ENCODE results near the gene ARMC8. TPM values are rescaled to one million over a fixed set of nuclear protein-coding genes. Genes with fewer than 3 reads are reported as not detected.

ARMC8 gene
- total and polyA plus RNA-seq, 10 donors, result 13.7 to 95.0 (median 62.2) TPM

- H3K4me1 ChIP-seq, result no peaks in the 10 kb centered on the region
- H3K9me3 ChIP-seq, result no peaks in the 10 kb centered on the region
- H3K36me3 ChIP-seq, result peaks cover 0 to 87% (median 18%) of the 10 kb centered on the region in 6 donors
- WGBS, 5 donors, result 88 to 95% (median 92%) methylated on average over 1 of the region's 1 CpG
- TF ChIP-seq POLR2A (IDR thresholded peaks at IDR 0.05), result no peak
- TF ChIP-seq POLR2AphosphoS5 (IDR thresholded peaks at IDR 0.05), result no peak
- no peak for TF ChIP-seq CTCF (IDR thresholded peaks at IDR 0.05 in 8 of 11, conservative IDR thresholded peaks at IDR 0.05 in 3 of 11)
- no peak for DNase-seq
- H3K27me3 ChIP-seq (replicated peaks in 1 of 7), result no peaks in the 10 kb centered on the region
- H3K4me3 ChIP-seq, result no peak overlapping the region
- H3K27ac ChIP-seq, result no peak overlapping the region
- intact Hi-C loops (cut with DNase I; ENCODE audit: low total_unique reads), result no loop called here
Measured at GRCh38 chr3:138260611-138261010, 73.5 kb downstream of the ARMC8 start.

- intact Hi-C loops (cut with DNase I; ENCODE audit: low total_unique reads), result no loop called here
- H3K4me1 ChIP-seq, result no peaks in the 10 kb centered on the region
- TF ChIP-seq POLR2AphosphoS5 (IDR thresholded peaks at IDR 0.05) (no peak), POLR2A (IDR thresholded peaks at IDR 0.05) (no peak), CTCF (IDR thresholded peaks at IDR 0.05 in 8 of 11, conservative IDR thresholded peaks at IDR 0.05 in 3 of 11) (no peak)
- 70 to 85% (median 79%) methylated on average over 2 of the region's 2 CpGs for WGBS, 5 donors
- H3K27ac ChIP-seq, result no peak overlapping the region
- H3K27me3 ChIP-seq (replicated peaks in 1 of 7), result no peaks in the 10 kb centered on the region
- no peak overlapping the region for H3K4me3 ChIP-seq
- DNase-seq, result no peak
- H3K9me3 ChIP-seq, result no peaks in the 10 kb centered on the region
- peaks cover 0 to 91% (median 27%) of the 10 kb centered on the region in 6 donors for H3K36me3 ChIP-seq
Measured at GRCh38 chr3:138263104-138263503, 76.0 kb downstream of the ARMC8 start.

- TF ChIP-seq CTCF (IDR thresholded peaks at IDR 0.05 in 8 of 11, conservative IDR thresholded peaks at IDR 0.05 in 3 of 11), result no peak
- intact Hi-C loops (cut with DNase I; ENCODE audit: low total_unique reads), result no loop called here
- DNase-seq, result no peak
- no peaks in the 10 kb centered on the region for H3K4me1 ChIP-seq
- WGBS, 5 donors, result 78 to 100% (median 92%) methylated on average over 1 of the region's 1 CpG
- H3K9me3 ChIP-seq, result no peaks in the 10 kb centered on the region
- no peak overlapping the region for H3K4me3 ChIP-seq
- H3K36me3 ChIP-seq, result peaks cover 0 to 91% (median 30%) of the 10 kb centered on the region in 6 donors
- H3K27ac ChIP-seq, result no peak overlapping the region
- no peaks in the 10 kb centered on the region for H3K27me3 ChIP-seq (replicated peaks in 1 of 7)
Measured at GRCh38 chr3:138265745-138266144, 78.6 kb downstream of the ARMC8 start.

- Histone ChIP-seq H3K4me1 (no peaks in the 10 kb centered on the region), H3K27ac (no peak overlapping the region), H3K9me3 (no peaks in the 10 kb centered on the region), H3K4me3 (no peak overlapping the region), H3K27me3 (replicated peaks in 1 of 7) (no peaks in the 10 kb centered on the region), H3K36me3 (peaks cover 0 to 98% (median 36%) of the 10 kb centered on the region in 6 donors)
- WGBS, 5 donors, result 98 to 99% (median 98%) methylated on average over 3 of the region's 3 CpGs
- TF ChIP-seq POLR2A (IDR thresholded peaks at IDR 0.05), result no peak
- no peak for TF ChIP-seq POLR2AphosphoS5 (IDR thresholded peaks at IDR 0.05)
- TF ChIP-seq CTCF (IDR thresholded peaks at IDR 0.05 in 8 of 11, conservative IDR thresholded peaks at IDR 0.05 in 3 of 11), result no peak
- intact Hi-C loops (cut with DNase I; ENCODE audit: low total_unique reads), result no loop called here
- DNase-seq, result no peak
Measured at GRCh38 chr3:138267083-138267482, 80.0 kb downstream of the ARMC8 start.

All from spleen (tissue), 11 donors.